GM20000 (cell line): ENCODE data around the gene MYO7B.
"Not testable (repeated sequence)": the region's sequence is repeated elsewhere in the genome, so short reads cannot be mapped to it uniquely, and the experiment has no call there.

ENCODE experiments used
- DNase-seq: peaks from one replicate; pipeline ENCODE4 v3.0.0; 2012; ENCODE audit warnings: low spot score
- TF ChIP-seq, protein P1 (sequence below): IDR thresholded peaks from 2 replicates; pipeline ENCODE4 v1.5.1; 2012; ENCODE audit warnings: mild to moderate bottlenecking, control low read depth; ENCODE audit errors: extremely low read depth, missing control alignments

MYO7B gene

DNA sequence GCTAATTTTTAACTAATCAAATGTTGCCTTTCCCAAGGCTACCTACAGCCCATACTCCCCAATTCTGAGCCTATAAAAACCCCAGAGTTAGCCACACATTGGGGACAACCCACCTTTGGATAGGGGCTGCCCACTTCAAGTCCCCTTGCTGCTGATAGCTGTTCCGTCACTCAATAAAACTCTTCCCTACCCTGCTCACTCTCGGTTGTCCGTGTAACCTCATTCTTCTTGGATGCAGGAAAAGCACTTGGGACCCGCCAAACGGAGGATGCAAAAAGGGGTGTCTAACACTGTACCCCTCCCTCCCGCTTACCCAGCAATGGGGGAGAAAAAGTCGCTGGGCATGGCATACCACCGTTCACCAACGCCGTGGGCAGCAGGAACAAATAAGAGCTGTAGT is 21.4 kb upstream of the MYO7B start:
- no peak for DNase-seq
- TF ChIP-seq, protein P1, sequence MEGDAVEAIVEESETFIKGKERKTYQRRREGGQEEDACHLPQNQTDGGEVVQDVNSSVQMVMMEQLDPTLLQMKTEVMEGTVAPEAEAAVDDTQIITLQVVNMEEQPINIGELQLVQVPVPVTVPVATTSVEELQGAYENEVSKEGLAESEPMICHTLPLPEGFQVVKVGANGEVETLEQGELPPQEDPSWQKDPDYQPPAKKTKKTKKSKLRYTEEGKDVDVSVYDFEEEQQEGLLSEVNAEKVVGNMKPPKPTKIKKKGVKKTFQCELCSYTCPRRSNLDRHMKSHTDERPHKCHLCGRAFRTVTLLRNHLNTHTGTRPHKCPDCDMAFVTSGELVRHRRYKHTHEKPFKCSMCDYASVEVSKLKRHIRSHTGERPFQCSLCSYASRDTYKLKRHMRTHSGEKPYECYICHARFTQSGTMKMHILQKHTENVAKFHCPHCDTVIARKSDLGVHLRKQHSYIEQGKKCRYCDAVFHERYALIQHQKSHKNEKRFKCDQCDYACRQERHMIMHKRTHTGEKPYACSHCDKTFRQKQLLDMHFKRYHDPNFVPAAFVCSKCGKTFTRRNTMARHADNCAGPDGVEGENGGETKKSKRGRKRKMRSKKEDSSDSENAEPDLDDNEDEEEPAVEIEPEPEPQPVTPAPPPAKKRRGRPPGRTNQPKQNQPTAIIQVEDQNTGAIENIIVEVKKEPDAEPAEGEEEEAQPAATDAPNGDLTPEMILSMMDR, result no peak

DNA sequence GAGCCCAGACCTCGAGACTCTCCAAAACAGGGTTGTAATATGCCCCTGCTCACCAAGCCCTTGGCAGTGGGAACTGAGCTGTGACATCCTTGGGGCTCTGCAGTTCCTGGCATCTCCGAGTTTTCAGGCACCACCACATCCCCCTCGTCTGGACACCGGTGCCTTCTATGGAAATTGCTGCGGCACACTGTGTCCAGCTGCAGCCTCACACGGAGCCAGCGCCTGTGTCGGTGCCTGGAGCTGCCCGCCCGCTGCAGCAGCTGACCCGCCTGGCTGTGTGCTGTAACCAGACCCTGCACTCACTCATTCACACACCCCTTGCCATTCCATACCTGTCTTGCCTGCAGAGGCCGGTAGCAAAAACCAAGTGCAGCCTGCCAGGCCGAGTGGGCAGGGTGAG is 21.0 kb upstream of the MYO7B start:
- no peak for DNase-seq
- TF ChIP-seq, protein P1, result no peak

DNA sequence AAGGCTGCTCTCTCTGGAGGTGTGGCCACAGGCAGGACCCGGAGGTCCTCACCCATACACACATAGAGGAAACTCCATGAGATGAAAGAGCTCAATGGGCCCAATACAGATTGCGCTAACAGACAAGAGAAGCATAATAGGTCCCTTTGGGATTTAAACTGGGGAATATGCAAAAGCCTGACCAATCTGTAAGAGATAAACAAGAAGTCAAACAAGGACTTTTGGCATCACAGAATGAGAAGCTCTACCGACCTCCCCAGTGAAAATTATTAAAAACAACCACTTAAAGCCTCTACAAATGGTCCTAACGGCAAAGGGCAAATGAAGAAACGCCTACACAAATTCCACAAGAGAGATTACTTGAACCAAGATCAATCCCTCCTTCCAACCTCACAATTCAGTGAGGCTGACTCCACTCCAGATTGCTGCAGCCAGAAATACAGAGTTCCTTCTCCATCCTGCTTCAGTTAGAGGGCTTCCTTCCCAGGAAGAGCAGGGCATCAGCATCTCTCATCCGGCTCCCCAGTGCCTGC is 20.0 kb upstream of the MYO7B start:
- DNase-seq, result no peak
- TF ChIP-seq, protein P1, result no peak

DNA sequence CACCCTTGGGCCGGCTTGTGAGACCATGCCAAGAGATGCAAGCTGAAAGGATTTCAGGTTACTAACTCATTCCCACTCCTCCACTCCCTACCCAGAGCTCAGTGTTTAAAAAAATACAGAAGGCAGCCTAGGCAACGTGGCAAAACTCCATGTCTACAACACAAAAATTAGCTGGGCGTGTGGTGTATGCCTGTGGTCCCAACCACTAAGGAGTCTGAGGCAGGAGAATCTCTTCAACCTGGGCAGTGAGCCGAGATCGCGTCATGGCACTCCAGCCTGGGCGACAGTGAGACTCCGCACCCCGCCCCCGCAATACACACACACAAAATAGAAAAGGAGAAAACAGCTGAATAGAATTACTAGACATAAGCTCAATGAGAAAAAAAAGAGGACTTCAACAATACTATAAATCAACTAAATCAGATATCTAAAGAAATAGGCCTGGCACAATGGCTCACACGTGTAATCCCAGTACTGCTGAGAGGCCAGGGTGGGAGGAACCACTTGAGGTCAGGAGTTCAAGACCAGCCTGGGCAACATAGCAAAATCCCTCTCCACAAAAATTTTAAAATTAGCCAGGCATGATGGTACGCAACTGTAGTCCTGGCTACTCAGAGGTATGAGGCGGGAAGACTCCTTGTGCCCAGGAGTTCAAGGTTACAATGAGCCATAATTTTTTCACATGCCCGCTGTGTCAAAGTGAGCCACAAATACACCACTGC is 19.3 kb upstream of the MYO7B start:
- TF ChIP-seq, protein P1, result no peak
- no peak for DNase-seq

DNA sequence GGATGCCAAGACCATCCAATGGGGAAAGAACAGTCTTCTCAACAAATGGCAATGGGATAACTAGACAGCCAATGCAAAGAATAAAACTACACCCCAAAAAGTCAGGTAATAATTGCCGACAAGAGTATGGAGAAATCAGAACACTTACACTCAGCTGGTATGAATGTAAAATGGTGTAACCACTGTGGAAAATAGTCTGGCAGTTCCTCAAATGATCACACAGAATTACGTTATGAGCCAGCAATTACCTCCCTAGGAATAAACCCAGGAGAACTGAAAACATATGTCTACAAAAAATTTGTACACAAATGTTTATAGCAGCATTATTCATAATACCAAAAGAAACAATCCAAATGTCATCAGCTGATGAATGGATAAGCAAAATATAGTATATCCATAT is 18.0 kb upstream of the MYO7B start:
- TF ChIP-seq, protein P1, result no peak
- DNase-seq, result no peak

DNA sequence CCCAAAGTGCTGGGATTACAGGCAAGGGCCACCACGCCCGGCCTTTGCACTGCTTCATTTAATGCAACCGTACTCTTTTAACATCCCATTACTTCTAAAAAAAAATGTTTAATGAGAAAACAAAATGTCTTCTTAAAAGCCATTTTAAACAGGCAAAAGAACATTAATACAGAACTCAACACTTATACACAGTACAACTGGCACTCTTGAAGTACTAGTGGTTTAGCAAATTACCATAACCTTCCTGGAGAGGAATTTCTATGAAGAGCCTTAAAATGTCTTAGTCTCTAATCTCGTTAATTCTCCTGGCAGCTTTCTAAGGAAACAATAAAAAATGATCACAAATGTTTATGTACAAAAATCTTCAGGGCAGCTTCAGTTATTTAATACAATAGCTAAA is 15.1 kb upstream of the MYO7B start:
- no peak for DNase-seq
- TF ChIP-seq, protein P1, result no peak

DNA sequence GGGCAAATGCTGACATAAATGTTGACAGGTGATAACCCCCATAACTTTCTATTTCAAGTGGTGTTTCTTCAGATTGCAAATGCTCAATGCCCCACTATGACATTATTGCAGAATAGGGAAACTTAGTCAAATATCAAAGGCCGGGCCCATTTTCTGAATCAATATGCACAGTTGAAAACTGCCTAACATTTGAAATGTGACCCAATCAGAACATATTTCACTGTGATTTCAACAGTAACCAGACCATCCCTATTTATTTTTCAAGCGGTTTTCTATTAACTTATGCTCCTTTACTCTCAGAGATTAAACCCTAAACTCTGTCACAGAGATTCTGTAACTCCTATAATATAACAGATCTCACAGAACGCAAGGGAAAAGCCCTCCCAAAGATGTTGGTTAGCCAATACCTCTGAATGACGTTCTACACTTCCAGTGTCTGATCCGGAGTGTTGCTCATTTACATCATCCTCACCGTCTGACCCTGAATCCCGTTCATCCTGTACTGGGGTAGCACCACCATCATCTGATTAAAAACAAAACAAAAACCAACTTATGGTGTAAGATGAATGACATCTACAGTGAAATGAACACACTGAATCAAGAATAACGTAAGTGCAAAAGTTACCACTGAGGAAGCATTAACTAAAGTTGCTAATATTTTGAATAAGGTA is 12.1 kb upstream of the MYO7B start:
- TF ChIP-seq, protein P1, result no peak

DNA sequence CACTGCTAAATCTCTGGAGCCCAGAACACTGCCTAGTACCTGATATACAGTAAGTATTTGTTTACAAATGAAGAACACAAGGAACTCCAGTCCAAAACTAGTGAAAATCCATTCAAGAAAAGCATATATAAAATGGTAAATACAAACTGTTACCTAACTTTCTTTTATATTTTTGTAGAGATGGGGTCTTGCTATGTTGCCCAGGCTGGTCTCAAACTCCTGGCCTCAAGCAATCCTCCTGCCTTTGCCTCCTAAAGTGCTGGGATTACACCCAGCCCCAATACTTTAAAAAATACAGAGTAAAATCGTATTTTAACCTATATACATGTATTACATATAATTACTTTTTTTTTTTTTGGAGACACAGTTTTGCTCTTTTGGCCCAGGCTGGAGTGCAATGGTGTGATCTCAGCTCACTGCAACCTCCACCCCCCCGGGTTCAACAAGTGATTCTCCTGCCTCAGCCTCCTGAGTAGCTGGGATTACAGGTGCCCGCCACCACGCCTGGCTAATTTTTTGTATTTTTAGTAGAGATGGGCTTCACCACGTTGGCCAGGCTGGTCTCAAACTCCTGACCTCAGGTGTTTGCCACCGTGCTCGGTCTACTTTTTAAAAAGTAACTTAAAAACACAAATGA is 11.2 kb upstream of the MYO7B start:
- DNase-seq, result not testable (repeated sequence)

More for the DNA sequence above, 12.1 kb upstream of the MYO7B start:
- no peak for DNase-seq
